Measurements from ENCODE around the gene CEP250.

DNA sequence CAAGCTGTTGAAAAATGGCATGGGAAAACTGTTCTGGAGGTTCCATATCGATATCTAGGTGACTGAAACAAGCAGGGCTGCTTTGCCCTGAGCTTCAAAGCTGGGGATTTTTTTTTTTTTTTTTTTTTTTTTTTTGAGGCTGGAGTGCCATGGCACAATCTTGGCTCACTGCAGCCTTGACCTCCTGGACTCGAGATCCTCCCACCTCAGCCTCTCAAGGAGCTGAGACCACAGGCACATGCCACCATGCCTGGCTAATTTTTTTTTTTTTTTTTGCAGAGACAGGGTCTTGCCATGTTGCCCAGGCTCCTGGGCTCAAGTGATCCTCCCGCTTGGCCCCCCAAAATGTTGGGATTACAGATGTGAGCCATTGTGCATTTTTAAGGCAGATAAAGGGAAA lies 97.5 kb downstream of the CEP250 start:
- no peak for TF ChIP-seq POLR2A (IDR thresholded peaks at IDR 0.05; ENCODE audit: borderline replicate concordance, extremely low read depth, insufficient read depth, insufficient read length)
- TF ChIP-seq EGR1 (IDR thresholded peaks at IDR 0.05; ENCODE audit: low read depth): no peak
- TF ChIP-seq ZNF274 (IDR thresholded peaks at IDR 0.05; ENCODE audit: low read depth, low read length): no peak
- TF ChIP-seq EZH2 (IDR thresholded peaks at IDR 0.05): no peak
- TF ChIP-seq POLR2AphosphoS5 (IDR thresholded peaks at IDR 0.05; ENCODE audit: low read depth, low read length): no peak

Measured in HCT116 (cell line).